Measurements from ENCODE around the gene GPN1.

- TF ChIP-seq HDGF (IDR thresholded peaks at IDR 0.05; ENCODE audit: borderline replicate concordance), result no peak
- TF ChIP-seq FOXA1 (IDR thresholded peaks at IDR 0.05), result no peak
- TF ChIP-seq, protein P1, sequence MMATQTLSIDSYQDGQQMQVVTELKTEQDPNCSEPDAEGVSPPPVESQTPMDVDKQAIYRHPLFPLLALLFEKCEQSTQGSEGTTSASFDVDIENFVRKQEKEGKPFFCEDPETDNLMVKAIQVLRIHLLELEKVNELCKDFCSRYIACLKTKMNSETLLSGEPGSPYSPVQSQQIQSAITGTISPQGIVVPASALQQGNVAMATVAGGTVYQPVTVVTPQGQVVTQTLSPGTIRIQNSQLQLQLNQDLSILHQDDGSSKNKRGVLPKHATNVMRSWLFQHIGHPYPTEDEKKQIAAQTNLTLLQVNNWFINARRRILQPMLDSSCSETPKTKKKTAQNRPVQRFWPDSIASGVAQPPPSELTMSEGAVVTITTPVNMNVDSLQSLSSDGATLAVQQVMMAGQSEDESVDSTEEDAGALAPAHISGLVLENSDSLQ (IDR thresholded peaks at IDR 0.05), result no peak
- TF ChIP-seq ELF4 (IDR thresholded peaks at IDR 0.05), result no peak
- TF ChIP-seq ARNT (IDR thresholded peaks at IDR 0.05), result no peak
- no peak for TF ChIP-seq SUZ12 (IDR thresholded peaks at IDR 0.05)
- TF ChIP-seq FOXM1 (IDR thresholded peaks at IDR 0.05; ENCODE audit: borderline replicate concordance), result no peak
- no peak for TF ChIP-seq SP1 (IDR thresholded peaks at IDR 0.05)
Observed at GRCh38 chr2:27672723-27673486, 44.1 kb downstream of the GPN1 start.
